IMR-90 (cell line): Measurements from ENCODE around the gene PDK4. TPM values are rescaled to one million over a fixed set of nuclear protein-coding genes. Genes with fewer than 3 reads are reported as not detected.

Source experiments
- ATAC-seq: fragments of 200-7000 bp; cut with Tn5 transposase; 2 replicates; pipeline ENCODE4 v1.9.1; 2020; ENCODE audit warnings: low read depth, mild to moderate bottlenecking, moderate library complexity
- BruUV-seq: library from RNA; stranded (reverse); fragments of 400-500 nt; replicated peaks from 2 replicates; lab custom pipeline; 2021; lab: Mats Ljungman, UMichigan
- CTCF ChIA-PET: fragments of 300-600 bp; formaldehyde crosslinking; extraction: SDS; loops from one replicate; lab custom pipeline; 2021; ENCODE audit warnings: antibody characterized with exemption; lab: Yijun Ruan, JAX
- POLR2A ChIA-PET: fragments of 300-600 bp; sonication (Branson Sonifier 250); formaldehyde crosslinking; loops from one replicate; lab custom pipeline; 2022; ENCODE audit warnings: antibody characterized with exemption; ENCODE audit not compliant: unreplicated experiment; lab: Charles Lee
- DNase-seq: peaks from one replicate; pipeline ENCODE4 v3.0.0; 2013
- H2AFZ ChIP-seq: replicated peaks from 2 replicates; pipeline ENCODE3; 2013; ENCODE audit warnings: low read length, mild to moderate bottlenecking; ENCODE audit not compliant: poor library complexity
- H2AK5ac ChIP-seq: 2 replicates; pipeline ENCODE4 v1.6.1; 2013; ENCODE audit warnings: low read depth, low read length, inconsistent platforms
- H2AK9ac ChIP-seq: replicated peaks from 2 replicates; pipeline ENCODE3; 2013; ENCODE audit warnings: mild to moderate bottlenecking, low read depth, low read length, moderate library complexity; ENCODE audit not compliant: poor library complexity
- H2BK120ac ChIP-seq: 2 replicates; pipeline ENCODE4 v1.6.1; 2013; ENCODE audit warnings: low read depth, low read length, inconsistent platforms
- H2BK15ac ChIP-seq: 3 replicates; pipeline ENCODE4 v1.6.1; 2013; ENCODE audit warnings: low read depth, low read length, inconsistent platforms
- H2BK20ac ChIP-seq: 2 replicates; pipeline ENCODE4 v1.6.1; 2013; ENCODE audit warnings: low read depth, mild to moderate bottlenecking, inconsistent platforms, low read length, moderate library complexity
- H2BK5ac ChIP-seq: 2 replicates; pipeline ENCODE4 v1.6.1; 2013; ENCODE audit warnings: mild to moderate bottlenecking, low read depth, low read length, inconsistent platforms; ENCODE audit not compliant: poor library complexity, severe bottlenecking
- H3K14ac ChIP-seq: replicated peaks from 2 replicates; pipeline ENCODE4 v1.6.1; 2013; ENCODE audit warnings: low read depth, low read length, inconsistent platforms
- H3K18ac ChIP-seq: 2 replicates; pipeline ENCODE4 v1.6.1; 2013; ENCODE audit warnings: low read depth, low read length, control low read depth
- H3K23ac ChIP-seq: 2 replicates; pipeline ENCODE4 v1.6.1; 2013; ENCODE audit warnings: low read depth, low read length, inconsistent platforms
- H3K27ac ChIP-seq: 2 replicates; pipeline ENCODE4 v1.5.1; 2013; ENCODE audit warnings: mild to moderate bottlenecking, control low read depth, low read length; ENCODE audit not compliant: insufficient read depth
- H3K27me3 ChIP-seq: 2 replicates; pipeline ENCODE4 v1.6.1; 2013; ENCODE audit warnings: low read length; ENCODE audit not compliant: control insufficient read depth, insufficient read depth
- H3K36me3 ChIP-seq: 2 replicates; pipeline ENCODE4 v1.6.1; 2013; ENCODE audit warnings: low read length, mixed read lengths; ENCODE audit not compliant: control insufficient read depth, insufficient read depth
- H3K4ac ChIP-seq: 2 replicates; pipeline ENCODE4 v1.6.1; 2013; ENCODE audit warnings: low read depth, low read length, inconsistent platforms
- H3K4me1 ChIP-seq: 2 replicates; pipeline ENCODE4 v1.6.1; 2013; ENCODE audit warnings: low read length, mixed read lengths; ENCODE audit not compliant: control insufficient read depth, insufficient read depth
- H3K4me2 ChIP-seq: 2 replicates; pipeline ENCODE4 v1.6.1; 2013; ENCODE audit warnings: low read depth, mild to moderate bottlenecking, control low read depth, low read length, moderate library complexity
- H3K4me3 ChIP-seq: 2 replicates; pipeline ENCODE4 v1.5.1; 2013; ENCODE audit warnings: low read depth, mild to moderate bottlenecking, control low read depth, low read length, moderate library complexity; ENCODE audit not compliant: insufficient read depth
- H3K56ac ChIP-seq: 2 replicates; pipeline ENCODE4 v1.6.1; 2013; ENCODE audit warnings: low read length, inconsistent platforms; ENCODE audit not compliant: insufficient read depth; ENCODE audit errors: extremely low read depth
- H3K79me1 ChIP-seq, 2 experiments: 2 replicates each; pipeline ENCODE4 v1.6.1; 2013; ENCODE audit warnings: low read length in 2 of 2, inconsistent platforms in 1 of 2, low read depth in 1 of 2
- H3K9ac ChIP-seq: 2 replicates; pipeline ENCODE4 v1.6.1; 2013; ENCODE audit warnings: low read depth, low read length, control low read depth
- H3K9me1 ChIP-seq: 2 replicates; pipeline ENCODE4 v1.6.1; 2013; ENCODE audit warnings: low read length, inconsistent platforms; ENCODE audit not compliant: insufficient read depth
- H3K9me3 ChIP-seq: 2 replicates; pipeline ENCODE4 v1.6.1; 2013; ENCODE audit warnings: low read length; ENCODE audit not compliant: control insufficient read depth, insufficient read depth
- H4K20me1 ChIP-seq: 2 replicates; pipeline ENCODE4 v1.6.1; 2013; ENCODE audit warnings: low read length, inconsistent platforms; ENCODE audit not compliant: insufficient read depth
- H4K5ac ChIP-seq: 2 replicates; pipeline ENCODE4 v1.6.1; 2013; ENCODE audit warnings: mild to moderate bottlenecking, low read depth, low read length, control low read depth
- H4K8ac ChIP-seq, 2 experiments: 2 replicates each; pipeline ENCODE4 v1.6.1; 2013; ENCODE audit warnings: low read depth in 2 of 2, low read length in 2 of 2, control low read depth in 1 of 2, inconsistent platforms in 1 of 2
- H4K91ac ChIP-seq: 2 replicates; pipeline ENCODE4 v1.6.1; 2013; ENCODE audit warnings: low read depth, low read length, inconsistent platforms; ENCODE audit not compliant: insufficient read depth
- CHD1 ChIP-seq: IDR thresholded peaks from 2 replicates; pipeline ENCODE4 v1.6.1; 2012; ENCODE audit warnings: low read depth, low read length, improper control_type of control experiment
- WGBS, 2 experiments: methylation state at CpG; one replicate each; pipeline versions ENCODE4 v1.1.5 to v1.1.7; 2013; ENCODE audit warnings: missing lambda C conversion rate in 2 of 2; ENCODE audit not compliant: insufficient read length in 1 of 2; ENCODE audit errors: extremely low coverage in 2 of 2; 5-methylcytosine and 5-hydroxymethylcytosine counted together
- dilution Hi-C: fragments of 300-500 bp; cut with HindIII; formaldehyde crosslinking; loops from one replicate; pipeline ENCODE4 v1.14.3; 2018; ENCODE audit warnings: low sequenced_read_pairs; ENCODE audit not compliant: unreplicated experiment
- in situ Hi-C: fragments of 300-500 bp; cut with MboI; formaldehyde crosslinking; loops from 3 replicates; pipeline ENCODE4 v1.14.3; 2019; ENCODE audit warnings: low sequenced_read_pairs, inconsistent platforms, mixed read lengths
- intact Hi-C: fragments of 100-400 bp; cut with micrococcal nuclease; formaldehyde crosslinking; loops from 2 replicates; pipeline ENCODE4 v1.10.0; 2022
- polyA plus RNA-seq, 3 experiments: library from polyadenylated mRNA; depleted of rRNA; stranded (reverse); fragments of >200 nt; gene quantifications; 2 replicates each; pipeline ENCODE4 v1.2.3, GENCODE V29; 2012; ENCODE audit warnings: low replicate concordance in 1 of 3
- total RNA-seq: library from RNA; depleted of rRNA; stranded (reverse); fragments of >200 nt; gene quantifications from 2 replicates; pipeline ENCODE4 v1.2.3, GENCODE V29; 2012

Gene PDK4
- total and polyA plus RNA-seq, 2 of the 4 experiments (the other 2 are of a cell fraction) = under 0.01 to 0.03 TPM

DNA sequence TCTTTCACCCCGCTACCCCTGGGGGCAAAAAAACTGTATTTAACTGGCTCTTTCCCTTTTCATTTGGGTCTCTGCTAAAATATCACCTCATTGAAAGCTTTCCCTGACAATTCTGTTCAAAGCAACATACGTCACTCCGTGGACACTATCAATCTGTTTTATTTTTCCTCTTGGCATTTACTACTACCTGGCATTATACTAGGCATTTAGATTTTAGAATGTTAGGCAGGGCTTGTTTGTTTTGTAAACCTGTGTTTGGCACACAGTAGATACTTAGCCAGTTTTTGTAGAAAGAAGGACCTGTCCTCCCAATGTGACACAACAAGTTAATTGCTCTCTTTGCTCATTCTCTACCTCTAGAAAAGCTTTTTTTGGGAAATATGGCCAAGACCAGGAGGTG is 26.5 kb upstream of the PDK4 start:
- H3K4ac ChIP-seq = no peak overlapping the region
- no peak overlapping the region for H3K14ac ChIP-seq
- H3K4me2 ChIP-seq = no peak overlapping the region
- no CpG with 5 or more reads among the region's 3 CpGs for WGBS, 2 experiments
- H3K27ac ChIP-seq = no peak overlapping the region
- H3K27me3 ChIP-seq = no peaks in the 10 kb centered on the region
- H2BK120ac ChIP-seq = no peak overlapping the region
- ChIA-PET POLR2A (no interaction called here), CTCF (interaction anchor here (0.6 to 0.8 kb wide), 2 partner anchors 10 to 78 kb away, joined by 3 to 4 read pairs; no protein-coding TSS in a partner anchor)
- no peak for ATAC-seq
- no peak overlapping the region for H2BK15ac ChIP-seq
- H3K4me3 ChIP-seq = no peak overlapping the region
- H2AFZ ChIP-seq = no peak overlapping the region
- H4K8ac ChIP-seq = no peak overlapping the region
- no peak for TF ChIP-seq CHD1
- H2AK9ac ChIP-seq = no peak overlapping the region
- dilution Hi-C loops = no loop called here
- no peak overlapping the region for H2BK20ac ChIP-seq
- no peaks in the 10 kb centered on the region for H3K36me3 ChIP-seq
- no peaks in the 10 kb centered on the region for H3K9me1 ChIP-seq
- no peak overlapping the region for H2BK5ac ChIP-seq
- H3K9me3 ChIP-seq = no peaks in the 10 kb centered on the region
- BruUV-seq = no TSS peak
- intact Hi-C loops = no loop called here
- in situ Hi-C loops = no loop called here
- DNase-seq = no peak
- no peak overlapping the region for H4K5ac ChIP-seq
- H3K79me1 ChIP-seq = no peaks in the 10 kb centered on the region
- H3K23ac ChIP-seq = no peak overlapping the region
- H3K56ac ChIP-seq = no peak overlapping the region
- no peak overlapping the region for H3K9ac ChIP-seq
- H4K91ac ChIP-seq = no peak overlapping the region
- no peak overlapping the region for H2AK5ac ChIP-seq
- no peaks in the 10 kb centered on the region for H4K20me1 ChIP-seq
- no peaks in the 10 kb centered on the region for H3K4me1 ChIP-seq
- no peak overlapping the region for H3K18ac ChIP-seq
